IMR-90 (cell line): ENCODE results near the gene COPS4. TPM values are rescaled to one million over a fixed set of nuclear protein-coding genes. Genes with fewer than 3 reads are reported as not detected.

Experiments
- ATAC-seq: fragments of 200-7000 bp; cut with Tn5 transposase; 2 replicates; pipeline ENCODE4 v1.9.1; 2020; ENCODE audit warnings: low read depth, mild to moderate bottlenecking, moderate library complexity
- BruUV-seq: library from RNA; stranded (reverse); fragments of 400-500 nt; replicated peaks from 2 replicates; lab custom pipeline; 2021; lab: Mats Ljungman, UMichigan
- CTCF ChIA-PET: fragments of 300-600 bp; formaldehyde crosslinking; extraction: SDS; loops from one replicate; lab custom pipeline; 2021; ENCODE audit warnings: antibody characterized with exemption; lab: Yijun Ruan, JAX
- POLR2A ChIA-PET: fragments of 300-600 bp; sonication (Branson Sonifier 250); formaldehyde crosslinking; loops from one replicate; lab custom pipeline; 2022; ENCODE audit warnings: antibody characterized with exemption; ENCODE audit not compliant: unreplicated experiment; lab: Charles Lee
- DNase-seq: peaks from one replicate; pipeline ENCODE4 v3.0.0; 2013
- H2AFZ ChIP-seq: replicated peaks from 2 replicates; pipeline ENCODE3; 2013; ENCODE audit warnings: low read length, mild to moderate bottlenecking; ENCODE audit not compliant: poor library complexity
- H2AK5ac ChIP-seq: 2 replicates; pipeline ENCODE4 v1.6.1; 2013; ENCODE audit warnings: low read depth, low read length, inconsistent platforms
- H2AK9ac ChIP-seq: replicated peaks from 2 replicates; pipeline ENCODE3; 2013; ENCODE audit warnings: mild to moderate bottlenecking, low read depth, low read length, moderate library complexity; ENCODE audit not compliant: poor library complexity
- H2BK120ac ChIP-seq: 2 replicates; pipeline ENCODE4 v1.6.1; 2013; ENCODE audit warnings: low read depth, low read length, inconsistent platforms
- H2BK15ac ChIP-seq: 3 replicates; pipeline ENCODE4 v1.6.1; 2013; ENCODE audit warnings: low read depth, low read length, inconsistent platforms
- H2BK20ac ChIP-seq: 2 replicates; pipeline ENCODE4 v1.6.1; 2013; ENCODE audit warnings: low read depth, mild to moderate bottlenecking, inconsistent platforms, low read length, moderate library complexity
- H2BK5ac ChIP-seq: 2 replicates; pipeline ENCODE4 v1.6.1; 2013; ENCODE audit warnings: mild to moderate bottlenecking, low read depth, low read length, inconsistent platforms; ENCODE audit not compliant: poor library complexity, severe bottlenecking
- H3K14ac ChIP-seq: replicated peaks from 2 replicates; pipeline ENCODE4 v1.6.1; 2013; ENCODE audit warnings: low read depth, low read length, inconsistent platforms
- H3K18ac ChIP-seq: 2 replicates; pipeline ENCODE4 v1.6.1; 2013; ENCODE audit warnings: low read depth, low read length, control low read depth
- H3K23ac ChIP-seq: 2 replicates; pipeline ENCODE4 v1.6.1; 2013; ENCODE audit warnings: low read depth, low read length, inconsistent platforms
- H3K27ac ChIP-seq: 2 replicates; pipeline ENCODE4 v1.5.1; 2013; ENCODE audit warnings: mild to moderate bottlenecking, control low read depth, low read length; ENCODE audit not compliant: insufficient read depth
- H3K27me3 ChIP-seq: 2 replicates; pipeline ENCODE4 v1.6.1; 2013; ENCODE audit warnings: low read length; ENCODE audit not compliant: control insufficient read depth, insufficient read depth
- H3K36me3 ChIP-seq: 2 replicates; pipeline ENCODE4 v1.6.1; 2013; ENCODE audit warnings: low read length, mixed read lengths; ENCODE audit not compliant: control insufficient read depth, insufficient read depth
- H3K4ac ChIP-seq: 2 replicates; pipeline ENCODE4 v1.6.1; 2013; ENCODE audit warnings: low read depth, low read length, inconsistent platforms
- H3K4me1 ChIP-seq: 2 replicates; pipeline ENCODE4 v1.6.1; 2013; ENCODE audit warnings: low read length, mixed read lengths; ENCODE audit not compliant: control insufficient read depth, insufficient read depth
- H3K4me2 ChIP-seq: 2 replicates; pipeline ENCODE4 v1.6.1; 2013; ENCODE audit warnings: low read depth, mild to moderate bottlenecking, control low read depth, low read length, moderate library complexity
- H3K4me3 ChIP-seq: 2 replicates; pipeline ENCODE4 v1.5.1; 2013; ENCODE audit warnings: low read depth, mild to moderate bottlenecking, control low read depth, low read length, moderate library complexity; ENCODE audit not compliant: insufficient read depth
- H3K56ac ChIP-seq: 2 replicates; pipeline ENCODE4 v1.6.1; 2013; ENCODE audit warnings: low read length, inconsistent platforms; ENCODE audit not compliant: insufficient read depth; ENCODE audit errors: extremely low read depth
- H3K79me1 ChIP-seq, 2 experiments: 2 replicates each; pipeline ENCODE4 v1.6.1; 2013; ENCODE audit warnings: low read length in 2 of 2, inconsistent platforms in 1 of 2, low read depth in 1 of 2
- H3K9ac ChIP-seq: 2 replicates; pipeline ENCODE4 v1.6.1; 2013; ENCODE audit warnings: low read depth, low read length, control low read depth
- H3K9me1 ChIP-seq: 2 replicates; pipeline ENCODE4 v1.6.1; 2013; ENCODE audit warnings: low read length, inconsistent platforms; ENCODE audit not compliant: insufficient read depth
- H3K9me3 ChIP-seq: 2 replicates; pipeline ENCODE4 v1.6.1; 2013; ENCODE audit warnings: low read length; ENCODE audit not compliant: control insufficient read depth, insufficient read depth
- H4K20me1 ChIP-seq: 2 replicates; pipeline ENCODE4 v1.6.1; 2013; ENCODE audit warnings: low read length, inconsistent platforms; ENCODE audit not compliant: insufficient read depth
- H4K5ac ChIP-seq: 2 replicates; pipeline ENCODE4 v1.6.1; 2013; ENCODE audit warnings: mild to moderate bottlenecking, low read depth, low read length, control low read depth
- H4K8ac ChIP-seq, 2 experiments: 2 replicates each; pipeline ENCODE4 v1.6.1; 2013; ENCODE audit warnings: low read depth in 2 of 2, low read length in 2 of 2, control low read depth in 1 of 2, inconsistent platforms in 1 of 2
- H4K91ac ChIP-seq: 2 replicates; pipeline ENCODE4 v1.6.1; 2013; ENCODE audit warnings: low read depth, low read length, inconsistent platforms; ENCODE audit not compliant: insufficient read depth
- NFE2L2 ChIP-seq: fragments of 150-350 bp; IDR thresholded peaks from 2 replicates; pipeline ENCODE4 v1.6.1; 2016; ENCODE audit warnings: low read depth, mild to moderate bottlenecking, low read length
- RAD21 ChIP-seq: IDR thresholded peaks from 2 replicates; pipeline ENCODE4 v1.6.1; 2012; ENCODE audit warnings: low read length, improper control_type of control experiment
- SMC3 ChIP-seq: fragments of 150-350 bp; IDR thresholded peaks from 2 replicates; pipeline ENCODE4 v1.6.1; 2016; ENCODE audit warnings: low read depth, mild to moderate bottlenecking, antibody characterized with exemption, low read length, moderate library complexity
- WGBS, 2 experiments: methylation state at CpG; one replicate each; pipeline versions ENCODE4 v1.1.5 to v1.1.7; 2013; ENCODE audit warnings: missing lambda C conversion rate in 2 of 2; ENCODE audit not compliant: insufficient read length in 1 of 2; ENCODE audit errors: extremely low coverage in 2 of 2; 5-methylcytosine and 5-hydroxymethylcytosine counted together
- dilution Hi-C: fragments of 300-500 bp; cut with HindIII; formaldehyde crosslinking; loops from one replicate; pipeline ENCODE4 v1.14.3; 2018; ENCODE audit warnings: low sequenced_read_pairs; ENCODE audit not compliant: unreplicated experiment
- in situ Hi-C: fragments of 300-500 bp; cut with MboI; formaldehyde crosslinking; loops from 3 replicates; pipeline ENCODE4 v1.14.3; 2019; ENCODE audit warnings: low sequenced_read_pairs, inconsistent platforms, mixed read lengths
- intact Hi-C: fragments of 100-400 bp; cut with micrococcal nuclease; formaldehyde crosslinking; loops from 2 replicates; pipeline ENCODE4 v1.10.0; 2022
- polyA plus RNA-seq, 3 experiments: library from polyadenylated mRNA; depleted of rRNA; stranded (reverse); fragments of >200 nt; gene quantifications; 2 replicates each; pipeline ENCODE4 v1.2.3, GENCODE V29; 2012; ENCODE audit warnings: low replicate concordance in 1 of 3
- total RNA-seq: library from RNA; depleted of rRNA; stranded (reverse); fragments of >200 nt; gene quantifications from 2 replicates; pipeline ENCODE4 v1.2.3, GENCODE V29; 2012

COPS4 gene
- total and polyA plus RNA-seq, 2 of the 4 experiments (the other 2 are of a cell fraction): 40.1 to 115 TPM

- no peak for TF ChIP-seq NFE2L2
Measured at GRCh38 chr4:83108101-83108861, 73.3 kb downstream of the COPS4 start (continued).

GRCh38 chr4:83109480-83110222 lies 74.7 kb downstream of the COPS4 start:
- POLR2A ChIA-PET: interaction anchor here (1.1 kb wide), 1 partner anchor 142 kb away, joined by 3 read pairs; no protein-coding TSS in a partner anchor

More at GRCh38 chr4:83109480-83110222, 74.7 kb downstream of the COPS4 start:
- H3K23ac ChIP-seq: peak overlapping the region; percentile 57; the same call in 1 of the 2 replicates
- peak overlapping the region; percentile 59 for H3K4me3 ChIP-seq
- in situ Hi-C loops: no loop called here
- 0 out of 3 replicates have a peak overlapping the region, but pooled peaks have one; percentile 33 for H2BK15ac ChIP-seq
- DNase-seq (peak; percentile 3), ATAC-seq (peak; percentile 78)
- H4K91ac ChIP-seq: 0 out of 2 replicates have a peak overlapping the region, but pooled peaks have one; percentile 50
- no peaks in the 10 kb centered on the region for H4K20me1 ChIP-seq
- dilution Hi-C loops: no loop called here
- peak overlapping the region; percentile 45 for H2AK9ac ChIP-seq
- H3K9ac ChIP-seq: peak overlapping the region; percentile 64
- no peaks in the 10 kb centered on the region for H3K36me3 ChIP-seq
- no peak for TF ChIP-seq SMC3
- TF ChIP-seq RAD21: no peak
- CTCF ChIA-PET: interaction anchor here (0.5 to 1.6 kb wide), 8 partner anchors 9 to 143 kb away, joined by 3 to 6 read pairs (median 4); no protein-coding TSS in a partner anchor
- H2AFZ ChIP-seq: peak overlapping the region; percentile 94
- peak overlapping the region; percentile 35; the same call in 1 of the 2 replicates for H3K14ac ChIP-seq
- peak overlapping the region; percentile 10; the same call in 1 of the 2 replicates for H4K5ac ChIP-seq
- WGBS, 2 experiments: 0% methylated on average over 2 of the region's 64 CpGs; no CpG with 5 or more reads in 1 of the 2 experiments
- no peak overlapping the region for H3K4ac ChIP-seq
- no peaks in the 10 kb centered on the region; the same call in 1 of the 2 replicates for H3K9me1 ChIP-seq
- no peaks in the 10 kb centered on the region for H3K79me1 ChIP-seq
- H2BK20ac ChIP-seq: no peak overlapping the region
- no peak overlapping the region; the same call in 1 of the 2 replicates for H3K27ac ChIP-seq
- intact Hi-C loops: loop anchor here (2.0 kb wide), 2 partner anchors 35 to 147 kb away; no protein-coding TSS in a partner anchor
- peaks cover 1% of the 10 kb centered on the region; the same call in 1 of the 2 replicates for H3K4me1 ChIP-seq
- no peak overlapping the region for H2BK5ac ChIP-seq
- H3K27me3 ChIP-seq: 0 out of 2 replicates have a peak, but pooled peaks cover 1% of the 10 kb centered on the region
- BruUV-seq: no TSS peak
- H3K56ac ChIP-seq: peak overlapping the region; percentile 16; the same call in 1 of the 2 replicates
- no peak overlapping the region for H3K18ac ChIP-seq
- peak overlapping the region; percentile 96 for H3K4me2 ChIP-seq
- no peaks in the 10 kb centered on the region for H3K9me3 ChIP-seq
- H4K8ac ChIP-seq: peak overlapping the region; percentile 30 to 90; a peak in 2 of 4 replicates
- H2BK120ac ChIP-seq: peak overlapping the region; percentile 87
- no peak overlapping the region for H2AK5ac ChIP-seq
